Fibroblast of mammary gland (primary cell): Measurements from ENCODE around the gene F8A1.
"Not testable (repeated sequence)": the region's sequence is repeated elsewhere in the genome, so short reads cannot be mapped to it uniquely, and the experiment has no call there.

Source experiments
- DNase-seq: peaks from one replicate; pipeline ENCODE4 v3.0.0-alpha.2; 2010; ENCODE audit warnings: low read depth
- H3K4me3 ChIP-seq: 2 replicates; pipeline ENCODE4 v1.5.1; 2011; ENCODE audit warnings: low read depth, mild to moderate bottlenecking, low read length, moderate library complexity; ENCODE audit not compliant: control insufficient read depth
- TF ChIP-seq, protein P1 (sequence below): conservative IDR thresholded peaks from 2 replicates; pipeline ENCODE4 v1.5.1; 2011; ENCODE audit warnings: low read depth, low read length, inconsistent platforms; ENCODE audit not compliant: control insufficient read depth, insufficient read depth

The F8A1 gene

DNA sequence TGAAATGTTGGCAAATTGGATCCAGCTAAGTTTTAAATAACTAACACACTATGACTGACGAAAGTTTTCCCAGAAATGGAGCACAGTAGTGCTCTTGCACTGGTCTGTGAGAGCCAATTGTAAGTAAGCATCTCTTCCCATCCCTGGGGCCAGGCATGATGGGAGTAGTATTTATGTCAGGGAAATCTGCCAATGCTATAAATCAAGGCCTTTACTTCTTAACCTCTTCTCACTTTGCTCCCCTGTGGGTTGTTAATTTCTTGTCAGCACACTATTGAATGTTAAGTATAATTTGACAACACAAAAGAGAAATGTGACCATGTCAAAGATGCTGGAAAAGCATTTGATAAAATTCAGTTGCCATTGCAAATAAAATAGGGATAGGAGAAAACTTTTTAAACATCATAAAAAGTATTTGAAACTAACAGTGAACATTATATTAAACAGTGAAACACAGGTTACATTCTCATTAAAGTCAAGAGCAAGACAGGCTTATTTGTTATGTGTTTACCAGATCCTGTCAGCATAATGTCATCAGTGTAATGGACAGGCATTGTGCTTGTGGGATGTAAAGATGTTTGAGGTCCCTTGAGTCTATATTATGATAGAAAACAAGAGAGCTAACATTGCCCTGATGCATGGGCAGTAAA lies 5.0 kb downstream of the F8A1 start:
- DNase-seq, result no peak
- no peak overlapping the region for H3K4me3 ChIP-seq
- TF ChIP-seq, protein P1, sequence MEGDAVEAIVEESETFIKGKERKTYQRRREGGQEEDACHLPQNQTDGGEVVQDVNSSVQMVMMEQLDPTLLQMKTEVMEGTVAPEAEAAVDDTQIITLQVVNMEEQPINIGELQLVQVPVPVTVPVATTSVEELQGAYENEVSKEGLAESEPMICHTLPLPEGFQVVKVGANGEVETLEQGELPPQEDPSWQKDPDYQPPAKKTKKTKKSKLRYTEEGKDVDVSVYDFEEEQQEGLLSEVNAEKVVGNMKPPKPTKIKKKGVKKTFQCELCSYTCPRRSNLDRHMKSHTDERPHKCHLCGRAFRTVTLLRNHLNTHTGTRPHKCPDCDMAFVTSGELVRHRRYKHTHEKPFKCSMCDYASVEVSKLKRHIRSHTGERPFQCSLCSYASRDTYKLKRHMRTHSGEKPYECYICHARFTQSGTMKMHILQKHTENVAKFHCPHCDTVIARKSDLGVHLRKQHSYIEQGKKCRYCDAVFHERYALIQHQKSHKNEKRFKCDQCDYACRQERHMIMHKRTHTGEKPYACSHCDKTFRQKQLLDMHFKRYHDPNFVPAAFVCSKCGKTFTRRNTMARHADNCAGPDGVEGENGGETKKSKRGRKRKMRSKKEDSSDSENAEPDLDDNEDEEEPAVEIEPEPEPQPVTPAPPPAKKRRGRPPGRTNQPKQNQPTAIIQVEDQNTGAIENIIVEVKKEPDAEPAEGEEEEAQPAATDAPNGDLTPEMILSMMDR, result no peak

DNA sequence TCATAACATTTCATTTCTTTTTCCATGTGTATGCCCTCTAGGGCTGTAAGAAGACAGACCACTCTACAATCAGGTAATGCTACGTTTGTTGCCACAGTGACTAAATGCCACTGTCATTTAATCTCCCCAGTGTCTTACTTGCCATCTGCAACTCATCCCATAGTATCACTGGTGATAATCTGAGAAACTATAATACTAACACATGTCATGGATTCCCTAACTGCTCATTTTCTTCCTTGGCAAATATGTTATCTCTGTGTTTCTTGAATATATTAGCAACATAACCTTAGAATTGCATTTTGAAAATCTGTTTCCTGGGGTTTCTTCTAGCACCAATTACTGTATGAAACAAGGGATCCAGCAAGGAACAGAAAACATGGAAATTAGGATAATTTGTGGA lies 6.1 kb downstream of the F8A1 start:
- no peak for DNase-seq
- TF ChIP-seq, protein P1, result no peak
- no peak overlapping the region for H3K4me3 ChIP-seq

DNA sequence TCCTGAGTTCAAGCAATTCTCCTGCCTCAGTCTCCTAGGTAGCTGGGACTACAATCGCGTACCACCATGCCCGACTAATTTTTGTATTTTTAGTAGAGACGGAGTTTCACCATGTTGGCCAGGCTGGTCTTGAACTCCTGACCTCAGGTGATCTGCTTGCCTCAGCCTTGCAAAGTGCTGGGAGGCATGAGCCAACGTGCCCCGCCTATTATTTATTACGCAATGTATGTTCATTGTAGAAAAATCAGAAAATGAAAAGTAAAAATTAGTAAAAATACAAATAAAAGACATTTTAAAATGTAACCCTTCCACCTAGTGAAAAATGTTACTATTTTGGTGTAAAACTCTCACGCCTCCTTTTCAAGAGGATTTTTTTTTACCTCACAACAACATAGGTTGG lies 14.2 kb downstream of the F8A1 start:
- TF ChIP-seq, protein P1, result no peak
- no peak overlapping the region for H3K4me3 ChIP-seq
- no peak for DNase-seq

DNA sequence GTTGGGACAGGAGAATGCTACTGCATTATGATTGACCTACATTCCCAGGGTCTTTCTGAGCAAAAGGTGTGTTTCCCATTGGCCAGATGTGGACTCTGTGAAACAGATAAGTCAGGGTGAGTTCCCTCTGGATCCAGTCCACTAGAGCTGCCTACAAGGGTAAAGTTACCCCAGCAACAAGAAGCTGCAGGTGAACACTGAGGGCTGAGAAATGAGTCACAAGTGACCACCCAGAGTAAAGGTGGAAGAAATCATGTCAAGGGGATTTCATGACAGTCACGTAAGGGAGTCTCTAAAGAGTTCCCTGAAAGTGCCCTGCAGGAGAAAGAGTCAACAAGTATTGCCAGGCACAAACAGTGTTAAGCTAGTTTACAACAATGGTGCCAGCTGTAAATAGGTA lies 16.3 kb downstream of the F8A1 start:
- no peak overlapping the region for H3K4me3 ChIP-seq
- TF ChIP-seq, protein P1, result no peak
- DNase-seq, result no peak

DNA sequence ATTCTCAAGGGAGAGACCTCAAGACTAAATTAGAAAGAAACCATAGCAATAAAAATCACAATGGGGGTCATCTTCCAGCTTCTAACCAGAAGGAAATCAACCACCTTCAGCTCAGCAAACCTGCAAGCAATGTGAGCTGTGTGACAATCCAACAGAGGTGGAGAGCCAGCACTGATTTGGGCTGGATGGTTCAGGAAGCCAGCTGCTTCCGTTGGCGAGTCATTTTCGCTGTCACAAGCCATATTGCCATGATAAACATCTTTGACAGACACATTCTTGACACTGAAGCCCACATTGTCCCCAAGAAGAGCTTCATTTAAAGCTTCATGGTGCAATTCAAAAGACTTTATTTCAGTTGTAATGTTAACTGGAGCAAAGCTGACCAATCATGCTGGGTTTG lies 22.7 kb downstream of the F8A1 start:
- DNase-seq, result no peak
- no peak overlapping the region for H3K4me3 ChIP-seq
- TF ChIP-seq, protein P1, result no peak

DNA sequence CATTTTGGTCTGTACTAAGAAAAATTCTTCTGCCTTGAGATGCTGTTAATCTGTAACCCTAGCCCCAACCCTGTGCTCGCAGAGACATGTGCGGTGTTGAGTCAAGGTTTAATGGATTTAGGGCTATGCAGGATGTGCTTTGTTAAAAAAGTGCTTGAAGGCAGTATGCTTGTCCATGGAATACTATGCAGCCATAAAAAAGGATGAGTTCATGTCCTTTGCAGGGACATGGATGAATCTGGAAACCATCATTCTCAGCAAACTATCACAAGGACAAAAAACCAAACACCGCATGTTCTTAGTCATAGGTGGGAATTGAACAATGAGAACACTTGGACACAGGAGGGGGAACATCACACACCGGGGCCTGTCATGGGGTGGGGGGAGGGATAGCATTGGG lies 23.9 kb downstream of the F8A1 start:
- not testable (repeated sequence) for H3K4me3 ChIP-seq, DNase-seq

DNA sequence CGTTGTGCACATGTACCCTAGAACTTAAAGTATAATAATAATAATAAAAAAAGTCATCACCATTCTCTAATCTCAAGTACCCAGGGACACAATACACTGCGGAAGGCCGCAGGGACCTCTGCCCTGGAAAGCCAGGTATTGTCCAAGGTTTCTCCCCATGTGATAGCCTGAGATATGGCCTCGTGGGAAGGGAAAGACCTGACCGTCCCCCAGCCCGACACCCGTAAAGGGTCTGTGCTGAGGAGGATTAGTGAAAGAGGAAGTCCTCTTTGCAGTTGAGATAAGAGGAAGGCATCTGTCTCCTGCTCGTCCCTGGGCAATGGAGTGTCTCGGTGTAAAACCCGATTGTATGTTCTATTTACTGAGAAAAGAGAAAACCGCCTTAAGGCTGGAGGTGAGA lies 24.4 kb downstream of the F8A1 start:
- DNase-seq, H3K4me3 ChIP-seq: not testable (repeated sequence)

DNA sequence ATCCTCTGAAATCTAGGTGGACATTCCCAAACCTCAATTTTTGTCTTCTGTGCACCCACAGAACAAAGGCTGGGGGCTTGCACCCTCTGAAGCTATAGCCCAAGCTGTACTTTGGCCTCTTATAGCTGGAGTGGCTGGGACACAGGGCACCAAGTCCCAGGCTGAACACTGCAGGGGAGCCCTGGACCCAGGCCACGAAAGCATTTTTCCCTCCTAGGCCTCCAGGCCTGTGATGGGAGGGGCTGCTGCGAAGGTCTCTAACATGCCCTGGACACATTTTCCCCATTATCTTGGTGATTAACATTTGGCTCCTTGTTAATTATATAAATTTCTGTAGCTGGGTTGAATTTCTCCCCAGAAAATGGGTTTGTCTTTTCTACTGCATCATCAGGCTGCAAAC lies 27.9 kb downstream of the F8A1 start:
- TF ChIP-seq, protein P1, result no peak
- DNase-seq, result no peak
- H3K4me3 ChIP-seq, result no peak overlapping the region
